Glomerular visceral epithelial cell (primary cell): ENCODE data around the gene UQCR11.

Experiments used
- DNase-seq: peaks from one replicate; pipeline ENCODE4 v3.0.0-alpha.2; 2016; ENCODE audit errors: extremely low spot score

UQCR11 gene

GRCh38 chr19:1591421-1592023, 13.7 kb downstream of the UQCR11 start:
- DNase-seq = peak; percentile 15

DNA sequence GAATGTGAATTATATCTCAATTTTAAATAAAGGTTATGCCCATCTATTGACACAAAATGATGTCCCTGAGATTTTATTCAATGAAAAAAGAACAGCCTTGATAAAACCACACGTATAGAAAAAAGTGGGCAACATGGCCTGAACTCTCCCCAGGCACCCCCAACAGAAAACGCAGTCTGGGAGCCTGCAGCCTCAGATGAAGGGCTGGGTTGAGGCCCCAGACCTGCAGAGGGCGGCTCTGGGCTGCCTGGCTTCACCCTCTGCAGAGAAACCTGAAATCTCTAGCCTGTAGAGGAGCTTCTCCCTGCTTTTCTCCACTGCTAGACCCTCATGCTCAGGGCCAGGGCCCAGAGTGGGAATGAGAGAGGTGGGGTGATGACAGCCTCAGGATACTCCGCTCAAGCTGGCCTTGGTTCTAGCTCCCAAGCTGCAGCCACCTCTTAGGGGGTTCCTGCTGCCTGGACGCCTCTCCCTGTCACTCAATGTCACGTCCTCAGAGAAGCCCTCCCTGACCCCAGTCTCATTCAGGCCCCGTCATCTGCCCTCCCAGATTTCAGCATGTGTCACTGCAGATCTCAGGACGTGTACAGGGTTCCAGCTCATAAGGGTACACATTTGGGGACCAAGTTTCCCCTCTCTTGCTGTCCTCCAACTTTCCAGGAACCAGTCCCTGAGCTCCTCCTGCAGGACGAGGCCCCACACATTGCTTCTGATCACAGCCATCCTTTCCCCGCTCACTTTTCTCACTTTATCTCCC, 14.4 kb downstream of the UQCR11 start:
- DNase-seq = peak; percentile 43

DNA sequence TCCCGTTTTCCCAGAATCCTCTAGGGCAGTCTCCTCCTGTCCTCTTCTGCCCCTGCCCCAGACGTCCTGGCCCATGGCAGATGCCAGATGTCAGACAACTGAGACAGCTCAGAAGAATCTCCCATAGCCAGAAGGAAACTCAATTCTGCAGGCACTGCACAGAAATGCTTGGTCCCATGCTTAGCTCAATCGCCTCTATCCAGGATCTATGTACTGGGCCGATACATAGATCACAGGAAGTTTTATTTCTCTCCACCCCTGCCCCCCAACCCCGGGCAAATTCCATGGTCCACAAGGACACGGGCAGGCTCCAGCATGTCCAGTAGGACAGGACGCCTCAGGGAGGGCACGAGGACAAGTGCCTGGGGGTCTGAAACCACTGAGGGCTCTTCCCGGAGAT, 17.4 kb downstream of the UQCR11 start:
- no peak for DNase-seq

DNA sequence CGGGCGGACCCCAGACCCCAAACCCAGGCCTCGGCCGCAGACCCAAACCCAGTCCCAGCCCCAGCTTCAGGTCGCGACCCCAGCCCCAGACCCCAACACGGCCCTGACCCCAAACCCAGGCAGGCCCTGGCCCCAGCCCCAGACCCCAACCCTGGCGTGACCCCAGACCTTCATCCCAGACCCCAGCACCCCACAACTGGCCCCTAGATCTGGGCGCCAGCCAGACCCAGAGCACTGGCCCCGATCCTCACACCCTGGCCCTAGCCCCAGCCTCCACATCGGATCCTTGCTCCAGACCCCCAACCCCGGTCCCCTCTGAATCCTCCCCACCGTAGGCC, 20.1 kb downstream of the UQCR11 start:
- DNase-seq = no peak

GRCh38 chr19:1584500-1585242, 20.6 kb downstream of the UQCR11 start:
- no peak for DNase-seq

- no peak for DNase-seq
These were observed 23.1 kb downstream of the UQCR11 start for GRCh38 chr19:1582201-1582600.

GRCh38 chr19:1580957-1581356, 24.3 kb downstream of the UQCR11 start:
- no peak for DNase-seq

GRCh38 chr19:1580382-1580781, 24.9 kb downstream of the UQCR11 start:
- no peak for DNase-seq

DNA sequence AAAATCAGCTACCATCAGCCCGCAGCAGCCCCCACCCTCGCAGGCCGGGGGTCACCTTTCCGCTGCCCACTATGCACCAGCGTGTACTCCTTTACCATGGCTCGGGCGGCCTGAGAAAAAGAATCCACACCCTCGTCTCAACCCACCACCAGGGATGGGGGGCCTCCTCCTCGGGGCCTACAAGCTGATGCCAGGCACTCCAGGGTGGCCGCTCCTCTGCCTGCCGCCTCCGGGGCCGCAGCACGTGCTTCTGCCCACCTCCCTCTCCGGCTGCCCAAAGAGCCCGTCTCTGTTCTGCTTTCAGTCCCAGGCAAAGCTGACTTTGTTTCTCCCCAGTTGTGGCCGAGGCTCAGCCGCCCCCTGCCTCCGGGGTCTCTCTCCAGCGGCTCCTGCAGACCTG, 26.0 kb downstream of the UQCR11 start:
- no peak for DNase-seq

DNA sequence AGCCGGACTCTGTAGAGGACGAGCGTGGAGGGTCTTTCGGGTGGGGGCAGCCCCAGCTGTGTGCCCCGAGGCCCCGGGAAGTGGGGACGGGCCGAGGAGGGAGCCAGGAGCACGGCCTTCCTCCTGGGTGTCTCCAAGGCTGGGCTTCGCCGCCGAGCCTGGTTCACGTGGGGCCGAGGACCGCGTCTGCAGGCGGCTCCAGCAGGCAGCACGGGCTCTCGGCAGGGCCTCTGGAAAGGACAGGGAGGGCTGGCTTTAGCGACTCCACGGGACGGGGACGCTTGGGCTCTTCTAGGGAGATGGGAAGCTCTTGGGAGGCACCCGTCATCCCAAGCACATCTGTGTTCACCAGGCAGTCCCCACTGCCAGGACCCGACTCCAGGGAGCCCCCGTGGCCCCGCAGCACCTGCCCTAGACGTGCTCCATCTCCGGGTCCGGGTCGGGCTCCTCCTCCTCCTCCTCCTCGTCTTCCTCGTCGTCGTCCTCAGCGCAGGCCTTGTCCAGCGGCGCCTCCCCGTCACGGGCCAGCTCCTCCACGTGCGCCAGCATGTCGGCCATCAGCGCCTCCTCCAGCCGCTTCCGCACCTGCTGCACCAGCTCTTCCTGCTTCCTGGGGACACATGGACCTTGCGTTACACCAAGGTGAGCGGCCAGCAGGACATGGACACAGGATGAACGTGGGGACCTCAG, 27.2 kb downstream of the UQCR11 start:
- DNase-seq = no peak

- no peak for DNase-seq
These were observed 28.0 kb downstream of the UQCR11 start for GRCh38 chr19:1577090-1577928.

- DNase-seq = no peak
These were observed 28.8 kb downstream of the UQCR11 start for GRCh38 chr19:1576242-1577089.

DNA sequence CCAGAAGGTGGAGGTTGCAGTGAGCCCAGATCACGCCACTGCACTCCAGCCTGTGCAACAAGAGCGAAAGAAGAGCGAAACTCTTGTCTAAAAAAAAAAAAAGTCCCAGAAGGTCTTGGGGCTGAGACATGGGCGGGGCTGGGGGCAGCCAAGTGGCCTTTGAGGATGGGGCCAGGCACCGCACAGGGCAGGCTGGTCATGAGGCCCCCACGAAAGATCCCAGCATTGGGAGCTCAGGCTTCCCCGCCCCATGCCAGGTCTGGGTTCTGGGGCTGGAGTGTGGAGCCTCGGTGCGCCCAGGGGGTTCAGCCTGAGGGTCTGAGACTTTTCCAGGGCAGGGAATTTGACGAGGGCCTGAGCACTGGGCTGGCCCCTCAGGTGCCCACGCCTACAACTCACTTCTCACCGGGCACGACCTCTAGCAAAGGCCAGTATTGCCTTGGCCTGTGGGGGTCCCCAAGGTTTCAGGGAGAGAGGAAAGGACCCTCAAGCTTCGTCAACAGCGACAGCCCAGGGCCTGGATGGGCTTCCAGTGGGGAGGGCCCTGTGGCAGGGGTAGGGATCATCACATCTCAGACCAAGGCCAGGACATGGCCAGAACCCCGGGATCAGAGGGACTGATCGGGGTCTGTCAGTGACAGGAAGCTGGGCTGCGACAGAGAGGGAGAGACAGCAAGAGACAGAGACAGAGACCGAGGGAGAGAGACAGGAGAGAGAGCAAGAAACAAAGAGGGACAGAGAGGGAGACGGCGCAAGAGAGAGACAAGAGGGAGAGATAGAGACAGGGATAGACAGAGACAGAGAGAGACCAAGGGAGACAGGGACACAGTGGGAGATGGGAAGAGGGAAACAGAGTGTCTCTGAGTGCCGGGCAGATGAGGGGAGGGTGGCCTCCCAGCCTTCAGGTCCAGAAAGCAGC, 29.7 kb downstream of the UQCR11 start:
- no peak for DNase-seq

GRCh38 chr19:1574354-1575136, 30.7 kb downstream of the UQCR11 start:
- DNase-seq = no peak

DNA sequence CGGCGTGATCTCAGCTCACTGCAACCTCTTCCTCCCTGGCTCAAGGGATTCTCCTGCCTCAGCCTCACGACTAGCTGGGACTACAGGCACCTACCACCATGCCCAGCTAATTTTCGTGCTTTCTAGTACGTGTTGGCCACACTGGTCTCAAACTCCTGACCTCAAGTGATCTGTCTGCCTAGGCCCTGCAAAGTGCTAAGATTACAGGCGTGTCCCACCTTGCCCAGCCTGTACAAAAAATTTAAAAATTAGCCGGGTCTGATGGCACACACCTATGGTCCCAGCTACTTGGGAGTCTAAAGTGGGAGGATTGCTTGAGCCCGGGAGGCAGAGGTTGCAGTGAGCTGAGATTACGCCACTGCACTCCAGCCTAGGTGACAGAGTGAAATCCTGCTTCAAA, 32.5 kb downstream of the UQCR11 start:
- no peak for DNase-seq

DNA sequence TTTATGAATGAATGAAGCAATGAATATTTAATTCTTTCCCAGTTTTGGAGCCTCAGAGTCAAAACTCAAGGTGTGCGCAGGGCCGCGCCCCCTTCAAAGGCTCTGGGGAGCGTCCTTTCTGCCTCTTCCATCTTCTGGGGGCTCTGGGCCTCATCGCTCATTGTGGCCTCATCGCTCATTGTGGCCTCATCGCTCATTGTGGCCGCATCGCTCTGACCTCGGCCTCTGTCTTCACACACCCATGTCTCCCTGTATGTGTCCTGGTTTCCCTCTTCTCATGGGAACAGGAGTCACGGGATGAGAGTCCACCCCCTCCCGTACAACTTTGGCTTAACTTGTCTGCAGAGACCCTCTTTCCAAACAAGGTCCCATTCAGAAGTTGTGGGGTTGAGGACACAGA, 33.9 kb downstream of the UQCR11 start:
- no peak for DNase-seq

GRCh38 chr19:1570836-1571235, 34.4 kb downstream of the UQCR11 start:
- DNase-seq = no peak

- DNase-seq = no peak
These were observed 35.3 kb downstream of the UQCR11 start for GRCh38 chr19:1569997-1570396.
